NCI-H2081 treated with DMSO at 0.1 percent for 48 hours (cell line): Measurements from ENCODE around the gene CACTIN.

ENCODE experiments used
- DNase-seq: peaks from one replicate; lab custom pipeline; 2025; lab: John Stamatoyannopoulos, UW

CACTIN gene

GRCh38 chr19:3565139-3565538, 61.5 kb downstream of the CACTIN start:
- no peak for DNase-seq

- no peak for DNase-seq
Measured at GRCh38 chr19:3563709-3564524, 62.7 kb downstream of the CACTIN start.
